Measurements from ENCODE around the gene RPS19BP1.

DNA sequence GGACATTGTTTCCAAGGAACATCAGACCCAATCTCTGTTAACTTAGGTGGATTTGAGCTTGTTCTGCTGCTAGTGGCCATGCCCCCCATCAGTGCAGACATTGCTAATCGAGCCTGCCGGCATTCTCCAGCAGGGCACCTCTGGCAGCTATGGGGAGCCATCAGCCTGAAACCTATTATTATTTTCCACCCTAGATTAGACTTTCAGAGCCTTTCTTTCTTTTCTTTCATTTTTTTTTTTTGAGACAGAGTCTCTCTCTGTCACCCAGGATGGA lies 42.9 kb upstream of the RPS19BP1 start:
- TF ChIP-seq, protein P1, sequence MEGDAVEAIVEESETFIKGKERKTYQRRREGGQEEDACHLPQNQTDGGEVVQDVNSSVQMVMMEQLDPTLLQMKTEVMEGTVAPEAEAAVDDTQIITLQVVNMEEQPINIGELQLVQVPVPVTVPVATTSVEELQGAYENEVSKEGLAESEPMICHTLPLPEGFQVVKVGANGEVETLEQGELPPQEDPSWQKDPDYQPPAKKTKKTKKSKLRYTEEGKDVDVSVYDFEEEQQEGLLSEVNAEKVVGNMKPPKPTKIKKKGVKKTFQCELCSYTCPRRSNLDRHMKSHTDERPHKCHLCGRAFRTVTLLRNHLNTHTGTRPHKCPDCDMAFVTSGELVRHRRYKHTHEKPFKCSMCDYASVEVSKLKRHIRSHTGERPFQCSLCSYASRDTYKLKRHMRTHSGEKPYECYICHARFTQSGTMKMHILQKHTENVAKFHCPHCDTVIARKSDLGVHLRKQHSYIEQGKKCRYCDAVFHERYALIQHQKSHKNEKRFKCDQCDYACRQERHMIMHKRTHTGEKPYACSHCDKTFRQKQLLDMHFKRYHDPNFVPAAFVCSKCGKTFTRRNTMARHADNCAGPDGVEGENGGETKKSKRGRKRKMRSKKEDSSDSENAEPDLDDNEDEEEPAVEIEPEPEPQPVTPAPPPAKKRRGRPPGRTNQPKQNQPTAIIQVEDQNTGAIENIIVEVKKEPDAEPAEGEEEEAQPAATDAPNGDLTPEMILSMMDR (IDR thresholded peaks at IDR 0.05) = no peak
- TF ChIP-seq POLR2A (IDR thresholded peaks at IDR 0.05) = no peak
